SU-DHL-6 (cell line): Measurements from ENCODE around the gene CXCR4.

Source experiments
- CTCF ChIP-seq: fragments of 200-600 bp; sonication (generic); IDR thresholded peaks from one replicate; pipeline ENCODE4 v1.5.1; 2017; ENCODE audit warnings: antibody characterized with exemption, mild to moderate bottlenecking, low read length, moderate library complexity; ENCODE audit not compliant: insufficient read depth, poor library complexity, severe bottlenecking
- EZH2phosphoT487 ChIP-seq: fragments of 200-600 bp; sonication (generic), shearing (Covaris generic); conservative IDR thresholded peaks from 2 replicates; pipeline ENCODE4 v1.6.1; 2018; ENCODE audit warnings: mild to moderate bottlenecking, antibody characterized with exemption, low read length, moderate library complexity, mixed read lengths

- TF ChIP-seq CTCF, result no peak
- TF ChIP-seq EZH2phosphoT487, result no peak
Measured at GRCh38 chr2:136125236-136125635, 7.3 kb upstream of the CXCR4 start.
